MCF 10A (cell line): ENCODE measurements around the gene TNIP3. TPM values are rescaled to one million over a fixed set of nuclear protein-coding genes. Genes with fewer than 3 reads are reported as not detected.

ENCODE experiments used
- BruUV-seq: library from RNA; stranded (reverse); fragments of 400-500 nt; replicated peaks from 2 replicates; lab custom pipeline; 2021; lab: Mats Ljungman, UMichigan
- CTCF ChIA-PET: fragments of 300-600 bp; sonication (Branson Sonifier 250); formaldehyde crosslinking; extraction: SDS; loops from one replicate; lab custom pipeline; 2021; ENCODE audit warnings: antibody characterized with exemption, inconsistent platforms; lab: Yijun Ruan, JAX
- POLR2A ChIA-PET: fragments of 300-600, 350-650 bp; sonication (Branson Sonifier 250); formaldehyde crosslinking; extraction: SDS; loops from one replicate; lab custom pipeline; 2020; ENCODE audit warnings: antibody characterized with exemption, inconsistent platforms; lab: Yijun Ruan, JAX
- DNase-seq: peaks from one replicate; pipeline ENCODE4 v3.0.0-alpha.2; 2018; ENCODE audit not compliant: unreplicated experiment
- H3K27ac Mint-ChIP-seq: one replicate; pipeline ENCODE4 v1.8.0; 2022; ENCODE audit warnings: mild to moderate bottlenecking, low read depth, mixed read lengths; ENCODE audit not compliant: unreplicated experiment
- H3K27me3 Mint-ChIP-seq: one replicate; pipeline ENCODE4 v1.8.0; 2022; ENCODE audit warnings: mixed read lengths; ENCODE audit not compliant: insufficient read depth, unreplicated experiment
- H3K36me3 Mint-ChIP-seq: one replicate; pipeline ENCODE4 v1.8.0; 2022; ENCODE audit warnings: mild to moderate bottlenecking, moderate library complexity, mixed read lengths; ENCODE audit not compliant: insufficient read depth, unreplicated experiment
- H3K4me1 Mint-ChIP-seq: one replicate; pipeline ENCODE4 v1.8.0; 2022; ENCODE audit warnings: mixed read lengths; ENCODE audit not compliant: insufficient read depth, unreplicated experiment
- H3K4me3 Mint-ChIP-seq: one replicate; pipeline ENCODE4 v1.8.0; 2022; ENCODE audit warnings: mild to moderate bottlenecking, moderate library complexity, mixed read lengths; ENCODE audit not compliant: unreplicated experiment
- H3K9me3 Mint-ChIP-seq: one replicate; pipeline ENCODE4 v1.8.0; 2022; ENCODE audit warnings: mixed read lengths; ENCODE audit not compliant: unreplicated experiment
- CTCF ChIP-seq: fragments of 200-600 bp; IDR thresholded peaks from one replicate; pipeline ENCODE4 v1.8.0; 2022; ENCODE audit warnings: antibody characterized with exemption, mild to moderate bottlenecking; ENCODE audit not compliant: unreplicated experiment
- intact Hi-C: fragments of 100-400 bp; cut with micrococcal nuclease; formaldehyde crosslinking; loops from 2 replicates; pipeline ENCODE4 v1.14.1; 2022
- total RNA-seq: library from RNA; stranded (reverse); gene quantifications from 2 replicates; pipeline ENCODE4 v1.2.3, GENCODE V29; 2022

The TNIP3 gene
- total RNA-seq, 1 experiment from 2014 or later: 2.1 TPM

- Mint-ChIP-seq H3K27ac (no peak overlapping the region), H3K4me3 (no peak overlapping the region), H3K9me3 (no peaks in the 10 kb centered on the region), H3K27me3 (no peaks in the 10 kb centered on the region), H3K4me1 (no peaks in the 10 kb centered on the region), H3K36me3 (no peaks in the 10 kb centered on the region)
- no peak for TF ChIP-seq CTCF
- no TSS peak for BruUV-seq
- ChIA-PET POLR2A (interaction anchor here (0.7 kb wide), 1 partner anchor 1019 kb away, joined by 3 read pairs; no protein-coding TSS in a partner anchor), CTCF (no interaction called here)
- intact Hi-C loops: no loop called here
- no peak for DNase-seq
Measured at GRCh38 chr4:121130326-121130660, 33.8 kb downstream of the TNIP3 start.

GRCh38 chr4:121129606-121130325 lies 34.4 kb downstream of the TNIP3 start:
- no peak for TF ChIP-seq CTCF
- Mint-ChIP-seq H3K9me3 (no peaks in the 10 kb centered on the region), H3K4me1 (no peaks in the 10 kb centered on the region), H3K27ac (no peak overlapping the region), H3K36me3 (no peaks in the 10 kb centered on the region), H3K4me3 (no peak overlapping the region), H3K27me3 (no peaks in the 10 kb centered on the region)
- ChIA-PET CTCF (no interaction called here), POLR2A (interaction anchor here (0.7 kb wide), 1 partner anchor 1018 kb away, joined by 3 read pairs; no protein-coding TSS in a partner anchor)
- no peak for DNase-seq
- intact Hi-C loops: no loop called here
- BruUV-seq: no TSS peak

GRCh38 chr4:121127100-121127499 lies 37.0 kb downstream of the TNIP3 start:
- no peaks in the 10 kb centered on the region for H3K9me3 Mint-ChIP-seq
- no TSS peak for BruUV-seq
- no peak overlapping the region for H3K4me3 Mint-ChIP-seq
- intact Hi-C loops: no loop called here
- CTCF ChIA-PET: interaction anchor here (0.5 kb wide), 1 partner anchor 86 kb away, joined by 3 read pairs; no protein-coding TSS in a partner anchor
- DNase-seq: no peak
- no peaks in the 10 kb centered on the region for H3K27me3 Mint-ChIP-seq
- H3K27ac Mint-ChIP-seq: no peak overlapping the region
- H3K36me3 Mint-ChIP-seq: no peaks in the 10 kb centered on the region
- POLR2A ChIA-PET: no interaction called here
- no peaks in the 10 kb centered on the region for H3K4me1 Mint-ChIP-seq
- TF ChIP-seq CTCF: no peak

- CTCF ChIA-PET: no interaction called here
Measured at GRCh38 chr4:121126449-121127006, 37.6 kb downstream of the TNIP3 start.

More at GRCh38 chr4:121126449-121127006, 37.6 kb downstream of the TNIP3 start:
- no peaks in the 10 kb centered on the region for H3K36me3 Mint-ChIP-seq
- H3K4me3 Mint-ChIP-seq: no peak overlapping the region
- no peak overlapping the region for H3K27ac Mint-ChIP-seq
- no peak for TF ChIP-seq CTCF
- intact Hi-C loops: no loop called here
- H3K4me1 Mint-ChIP-seq: no peaks in the 10 kb centered on the region
- no peaks in the 10 kb centered on the region for H3K9me3 Mint-ChIP-seq
- BruUV-seq: no TSS peak
- no peaks in the 10 kb centered on the region for H3K27me3 Mint-ChIP-seq
- no peak for DNase-seq
- POLR2A ChIA-PET: interaction anchor here (0.5 kb wide), 1 partner anchor 23 kb away, joined by 5 read pairs; no protein-coding TSS in a partner anchor
